Activated naive CD8-positive, alpha-beta T cell treated with anti-CD3 and anti-CD28 coated beads, Interleukin-2, amount 10 ng/mL, durations not matched to agents 7 days and 5 days (primary cell): Measurements from ENCODE around the gene RETREG1. TPM values are rescaled to one million over a fixed set of nuclear protein-coding genes. Genes with fewer than 3 reads are reported as not detected.
"Not testable (repeated sequence)": the region's sequence is repeated elsewhere in the genome, so short reads cannot be mapped to it uniquely, and the experiment has no call there.

Source experiments
- ATAC-seq: fragments of 150-1000 bp; cut with Tn5 transposase; one replicate; pipeline ENCODE4 v1.10.0; 2021; ENCODE audit warnings: low read depth, moderate library complexity
- POLR2A ChIA-PET: fragments of 350-600 bp; sonication (Branson Sonifier 250); formaldehyde crosslinking; loops from one replicate; lab custom pipeline; 2021; ENCODE audit warnings: antibody characterized with exemption; lab: Charles Lee
- DNase-seq: peaks from one replicate; pipeline ENCODE4 v3.0.0; 2021
- H3K27ac Mint-ChIP-seq: one replicate; pipeline ENCODE4 v1.8.0; 2022; ENCODE audit warnings: mild to moderate bottlenecking, mixed read lengths
- H3K27me3 Mint-ChIP-seq: one replicate; pipeline ENCODE4 v1.8.0; 2022; ENCODE audit warnings: mild to moderate bottlenecking, moderate library complexity, mixed read lengths
- H3K36me3 Mint-ChIP-seq: one replicate; pipeline ENCODE4 v1.8.0; 2021; ENCODE audit warnings: mild to moderate bottlenecking, mixed read lengths
- H3K4me1 Mint-ChIP-seq: one replicate; pipeline ENCODE4 v1.8.0; 2021; ENCODE audit warnings: mixed read lengths
- H3K4me3 Mint-ChIP-seq: one replicate; pipeline ENCODE4 v1.8.0; 2022; ENCODE audit warnings: mild to moderate bottlenecking, moderate library complexity, mixed read lengths
- H3K9me3 Mint-ChIP-seq: one replicate; pipeline ENCODE4 v1.8.0; 2021; ENCODE audit warnings: mixed read lengths
- total RNA-seq, 2 experiments: library from RNA; stranded (reverse); gene quantifications; one replicate each; pipeline ENCODE4 v1.2.3, GENCODE V29; 2021

The RETREG1 gene
- total RNA-seq, 2 experiments from 2014 or later: 50.9 to 59.8 TPM

GRCh38 chr5:16489322-16489791 is 127.4 kb downstream of the RETREG1 start:
- DNase-seq: no peak
- Mint-ChIP-seq H3K9me3 (no peaks in the 10 kb centered on the region), H3K27me3 (no peaks in the 10 kb centered on the region), H3K4me1 (peaks cover 11% of the 10 kb centered on the region), H3K4me3 (no peak overlapping the region), H3K36me3 (peaks cover 5% of the 10 kb centered on the region), H3K27ac (no peak overlapping the region)
- no peak for ATAC-seq
- POLR2A ChIA-PET: no interaction called here

GRCh38 chr5:16487456-16487855 is 129.3 kb downstream of the RETREG1 start:
- POLR2A ChIA-PET: no interaction called here

GRCh38 chr5:16486711-16487111 is 130.1 kb downstream of the RETREG1 start:
- Mint-ChIP-seq H3K27me3 (no peaks in the 10 kb centered on the region), H3K9me3 (no peaks in the 10 kb centered on the region), H3K4me1 (peaks cover 11% of the 10 kb centered on the region), H3K27ac (no peak overlapping the region), H3K36me3 (peaks cover 4% of the 10 kb centered on the region), H3K4me3 (no peak overlapping the region)
- no peak for ATAC-seq
- POLR2A ChIA-PET: no interaction called here
- no peak for DNase-seq

More at GRCh38 chr5:16487456-16487855, 129.3 kb downstream of the RETREG1 start:
- peaks cover 11% of the 10 kb centered on the region for H3K4me1 Mint-ChIP-seq
- DNase-seq (no peak), ATAC-seq (no peak)
- H3K36me3 Mint-ChIP-seq: peaks cover 3% of the 10 kb centered on the region
- no peaks in the 10 kb centered on the region for H3K9me3 Mint-ChIP-seq
- H3K27me3 Mint-ChIP-seq: no peaks in the 10 kb centered on the region
- H3K27ac Mint-ChIP-seq: no peak overlapping the region
- no peak overlapping the region for H3K4me3 Mint-ChIP-seq

- H3K27ac Mint-ChIP-seq: no peak overlapping the region
- POLR2A ChIA-PET: no interaction called here
- H3K4me3 Mint-ChIP-seq: no peak overlapping the region
- peaks cover 12% of the 10 kb centered on the region for H3K36me3 Mint-ChIP-seq
- no peaks in the 10 kb centered on the region for H3K9me3 Mint-ChIP-seq
- H3K4me1 Mint-ChIP-seq: peaks cover 11% of the 10 kb centered on the region
- ATAC-seq (no peak), DNase-seq (no peak)
- no peaks in the 10 kb centered on the region for H3K27me3 Mint-ChIP-seq
Observed at GRCh38 chr5:16485656-16486055, 131.1 kb downstream of the RETREG1 start.

GRCh38 chr5:16484081-16484480 is 132.7 kb downstream of the RETREG1 start:
- POLR2A ChIA-PET: no interaction called here
- H3K4me3 Mint-ChIP-seq: no peak overlapping the region
- H3K4me1 Mint-ChIP-seq: peaks cover 11% of the 10 kb centered on the region
- DNase-seq: no peak
- no peak overlapping the region for H3K27ac Mint-ChIP-seq
- no peaks in the 10 kb centered on the region for H3K27me3 Mint-ChIP-seq
- peaks cover 12% of the 10 kb centered on the region for H3K36me3 Mint-ChIP-seq
- no peaks in the 10 kb centered on the region for H3K9me3 Mint-ChIP-seq
- ATAC-seq: no peak

- ATAC-seq (no peak), DNase-seq (no peak)
- Mint-ChIP-seq H3K27ac (no peak overlapping the region), H3K4me1 (peaks cover 11% of the 10 kb centered on the region), H3K27me3 (no peaks in the 10 kb centered on the region), H3K9me3 (no peaks in the 10 kb centered on the region), H3K4me3 (no peak overlapping the region), H3K36me3 (peaks cover 12% of the 10 kb centered on the region)
- POLR2A ChIA-PET: no interaction called here
Observed at GRCh38 chr5:16483361-16483760, 133.4 kb downstream of the RETREG1 start.

- H3K27me3 Mint-ChIP-seq: no peaks in the 10 kb centered on the region
- H3K4me3 Mint-ChIP-seq: no peak overlapping the region
- H3K9me3 Mint-ChIP-seq: no peaks in the 10 kb centered on the region
- POLR2A ChIA-PET: no interaction called here
- H3K4me1 Mint-ChIP-seq: peaks cover 8% of the 10 kb centered on the region
- DNase-seq (no peak), ATAC-seq (no peak)
- H3K27ac Mint-ChIP-seq: no peak overlapping the region
- peaks cover 12% of the 10 kb centered on the region for H3K36me3 Mint-ChIP-seq
Observed at GRCh38 chr5:16482891-16483290, 133.9 kb downstream of the RETREG1 start.

GRCh38 chr5:16480821-16481538 is 135.8 kb downstream of the RETREG1 start:
- no peaks in the 10 kb centered on the region for H3K9me3 Mint-ChIP-seq
- no peak overlapping the region for H3K27ac Mint-ChIP-seq
- no peak for DNase-seq

GRCh38 chr5:16480144-16480543 is 136.7 kb downstream of the RETREG1 start:
- DNase-seq (no peak), ATAC-seq (no peak)
- H3K27ac Mint-ChIP-seq: no peak overlapping the region
- POLR2A ChIA-PET: no interaction called here
- H3K27me3 Mint-ChIP-seq: no peaks in the 10 kb centered on the region
- H3K36me3 Mint-ChIP-seq: peaks cover 20% of the 10 kb centered on the region
- H3K4me1 Mint-ChIP-seq: no peaks in the 10 kb centered on the region
- no peak overlapping the region for H3K4me3 Mint-ChIP-seq
- no peaks in the 10 kb centered on the region for H3K9me3 Mint-ChIP-seq

More at GRCh38 chr5:16480821-16481538, 135.8 kb downstream of the RETREG1 start:
- H3K4me3 Mint-ChIP-seq: no peak overlapping the region
- no peaks in the 10 kb centered on the region for H3K4me1 Mint-ChIP-seq
- POLR2A ChIA-PET: no interaction called here
- ATAC-seq: no peak
- H3K27me3 Mint-ChIP-seq: no peaks in the 10 kb centered on the region
- peaks cover 16% of the 10 kb centered on the region for H3K36me3 Mint-ChIP-seq

GRCh38 chr5:16477541-16477940 is 139.3 kb downstream of the RETREG1 start:
- Mint-ChIP-seq H3K9me3 (no peaks in the 10 kb centered on the region), H3K36me3 (peaks cover 29% of the 10 kb centered on the region), H3K4me3 (no peak overlapping the region), H3K27me3 (no peaks in the 10 kb centered on the region), H3K4me1 (peaks cover 2% of the 10 kb centered on the region), H3K27ac (no peak overlapping the region)
- POLR2A ChIA-PET: no interaction called here
- ATAC-seq: no peak
- no peak for DNase-seq

GRCh38 chr5:16476417-16476816 is 140.4 kb downstream of the RETREG1 start:
- H3K4me3 Mint-ChIP-seq, H3K27me3 Mint-ChIP-seq, H3K27ac Mint-ChIP-seq, POLR2A ChIA-PET, H3K4me1 Mint-ChIP-seq, H3K9me3 Mint-ChIP-seq, ATAC-seq, DNase-seq: not testable (repeated sequence)
- peaks cover 24% of the 10 kb centered on the region for H3K36me3 Mint-ChIP-seq

GRCh38 chr5:16471387-16471786 is 145.4 kb downstream of the RETREG1 start:
- peaks cover 28% of the 10 kb centered on the region for H3K4me1 Mint-ChIP-seq
- H3K36me3 Mint-ChIP-seq: peaks cover 23% of the 10 kb centered on the region
- DNase-seq (no peak), ATAC-seq (no peak)
- no peaks in the 10 kb centered on the region for H3K9me3 Mint-ChIP-seq
- no peaks in the 10 kb centered on the region for H3K27me3 Mint-ChIP-seq
- POLR2A ChIA-PET: no interaction called here
- H3K4me3 Mint-ChIP-seq: no peak overlapping the region
- H3K27ac Mint-ChIP-seq: no peak overlapping the region

GRCh38 chr5:16467363-16468219 is 149.2 kb downstream of the RETREG1 start:
- Mint-ChIP-seq H3K36me3 (peaks cover 16% of the 10 kb centered on the region), H3K27me3 (no peaks in the 10 kb centered on the region), H3K27ac (peak overlapping the region; percentile 98), H3K9me3 (no peaks in the 10 kb centered on the region), H3K4me3 (peak overlapping the region; percentile 98), H3K4me1 (peaks cover 49% of the 10 kb centered on the region)
- no peak for ATAC-seq
- POLR2A ChIA-PET: interaction anchor here (1.0 kb wide), 2 partner anchors 149 to 469 kb away, joined by 3 to 5 read pairs; partner anchors contain the start of genes MYO10 and RETREG1
- DNase-seq: no peak
